Hepatocyte (in vitro differentiated cells): ENCODE results near the gene MEI4.

Experiments used
- CTCF ChIP-seq: fragments of 200-600 bp; sonication (generic); IDR thresholded peaks from 2 replicates; pipeline ENCODE4 v1.5.1; 2016; ENCODE audit warnings: antibody characterized with exemption, mild to moderate bottlenecking; ENCODE audit not compliant: poor library complexity
- EZH2 ChIP-seq: fragments of 200-600 bp; sonication (generic); IDR thresholded peaks from 2 replicates; pipeline ENCODE4 v1.6.1; 2016; ENCODE audit warnings: antibody characterized with exemption, mild to moderate bottlenecking, borderline replicate concordance
- EZH2phosphoT487 ChIP-seq: fragments of 200-600 bp; sonication (generic); IDR thresholded peaks from one replicate; pipeline ENCODE4 v1.6.1; 2018; ENCODE audit warnings: antibody characterized with exemption, mild to moderate bottlenecking, low read depth, moderate library complexity; ENCODE audit not compliant: unreplicated experiment, severe bottlenecking

DNA sequence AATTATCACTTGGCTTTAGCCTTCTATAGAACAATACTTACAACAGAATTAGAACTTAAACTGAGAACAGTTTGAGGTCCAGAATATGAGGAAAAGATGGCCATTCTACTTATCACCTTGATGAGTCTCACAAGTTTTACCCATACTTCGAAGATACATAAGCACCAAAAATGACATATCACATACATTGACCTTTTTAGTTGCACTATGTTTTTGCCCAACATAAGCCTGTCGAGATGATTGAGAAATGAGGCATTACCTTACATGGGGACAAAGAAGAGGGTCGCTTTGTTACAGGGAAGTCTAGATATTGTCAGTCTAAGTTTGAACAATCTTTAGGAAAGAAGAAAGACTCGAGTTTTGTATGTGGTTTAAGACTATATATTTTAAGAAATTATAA is 48.4 kb upstream of the MEI4 start:
- TF ChIP-seq CTCF (no peak), EZH2phosphoT487 (no peak), EZH2 (no peak)
